OCI-LY7 (cell line): ENCODE measurements around the gene MICAL3. TPM values are rescaled to one million over a fixed set of nuclear protein-coding genes. Genes with fewer than 3 reads are reported as not detected.
"Not testable (repeated sequence)": the region's sequence is repeated elsewhere in the genome, so short reads cannot be mapped to it uniquely, and the experiment has no call there.

Experiments
- BruUV-seq: library from RNA; stranded (reverse); fragments of 400-500 nt; replicated peaks from 2 replicates; lab custom pipeline; 2021; lab: Mats Ljungman, UMichigan
- CTCF ChIA-PET: fragments of 300-600 bp; sonication (Branson Sonifier 250); formaldehyde crosslinking; loops from one replicate; lab custom pipeline; 2022; ENCODE audit warnings: antibody characterized with exemption; ENCODE audit not compliant: unreplicated experiment; lab: Charles Lee
- POLR2A ChIA-PET: fragments of 300-600 bp; sonication (Branson Sonifier 250); formaldehyde crosslinking; loops from one replicate; lab custom pipeline; 2022; ENCODE audit warnings: antibody characterized with exemption; lab: Charles Lee
- DNase-seq: peaks from one replicate; pipeline ENCODE4 v3.0.0-alpha.2; 2015; ENCODE audit warnings: low spot score
- H2AFZ ChIP-seq: fragments of 200-600 bp; sonication (generic), shearing (Covaris generic); 2 replicates; pipeline ENCODE4 v1.6.1; 2014; ENCODE audit warnings: mild to moderate bottlenecking, antibody characterized with exemption, low read length, moderate library complexity
- H3K27ac ChIP-seq: fragments of 200-600 bp; sonication (generic); 2 replicates; pipeline ENCODE4 v1.5.1; 2014; ENCODE audit warnings: mixed run types, low read depth, mild to moderate bottlenecking, moderate library complexity, low read length, inconsistent platforms; ENCODE audit not compliant: poor library complexity, severe bottlenecking
- H3K36me3 ChIP-seq: fragments of 200-600 bp; sonication (generic); 2 replicates; pipeline ENCODE4 v1.6.1; 2014; ENCODE audit warnings: mild to moderate bottlenecking, antibody characterized with exemption, low read length, moderate library complexity, mixed read lengths; ENCODE audit not compliant: insufficient read depth
- H3K4me1 ChIP-seq: fragments of 200-600 bp; sonication (generic); 2 replicates; pipeline ENCODE4 v1.5.1; 2014; ENCODE audit warnings: mild to moderate bottlenecking, low read length; ENCODE audit not compliant: insufficient read depth, poor library complexity, severe bottlenecking
- H3K4me2 ChIP-seq: fragments of 200-600 bp; sonication (generic); 2 replicates; pipeline ENCODE4 v1.6.1; 2014; ENCODE audit warnings: mild to moderate bottlenecking, low read length
- H3K4me3 ChIP-seq: fragments of 200-600 bp; sonication (generic); 2 replicates; pipeline ENCODE4 v1.5.1; 2014; ENCODE audit warnings: mild to moderate bottlenecking, low read depth, low read length; ENCODE audit not compliant: poor library complexity, severe bottlenecking
- H3K79me2 ChIP-seq: fragments of 200-600 bp; sonication (generic); 2 replicates; pipeline ENCODE4 v1.6.1; 2016; ENCODE audit warnings: low read depth, mild to moderate bottlenecking, low read length, moderate library complexity, mixed read lengths; ENCODE audit not compliant: insufficient read depth
- H3K9me2 ChIP-seq: fragments of 200-600 bp; sonication (generic); 2 replicates; pipeline ENCODE4 v1.6.1; 2016; ENCODE audit warnings: mild to moderate bottlenecking, low read length, mixed read lengths; ENCODE audit not compliant: insufficient read depth
- H3K9me3 ChIP-seq: fragments of 200-600 bp; sonication (generic); 2 replicates; pipeline ENCODE4 v1.6.1; 2014; ENCODE audit warnings: mild to moderate bottlenecking, mixed run types, low read length, mixed read lengths
- H4K20me1 ChIP-seq: fragments of 200-600 bp; sonication (generic); 2 replicates; pipeline ENCODE4 v1.6.1; 2014; ENCODE audit warnings: mild to moderate bottlenecking, antibody characterized with exemption, low read length, moderate library complexity, mixed read lengths; ENCODE audit not compliant: insufficient read depth
- EZH2phosphoT487 ChIP-seq: fragments of 200-600 bp; sonication (generic); IDR thresholded peaks from 2 replicates; pipeline ENCODE4 v1.6.1; 2018; ENCODE audit warnings: low read depth, borderline replicate concordance, mild to moderate bottlenecking, mixed run types, antibody characterized with exemption, low read length, moderate library complexity, mixed read lengths
- intact Hi-C: fragments of 100-400 bp; cut with micrococcal nuclease; formaldehyde crosslinking; loops from one replicate; pipeline ENCODE4 v1.10.0; 2022; ENCODE audit not compliant: unreplicated experiment
- total RNA-seq, 2 experiments: library from RNA; depleted of rRNA in 1 of 2; stranded (reverse); fragments of >200 nt in 1 of 2; shearing (Covaris generic) in 1 of 2; gene quantifications; 2 replicates each; pipeline ENCODE4 v1.2.3, GENCODE V29; 2014 to 2022
- TF ChIP-seq, protein P1 (sequence below): fragments of 200-600 bp; sonication (generic); conservative IDR thresholded peaks from 2 replicates; pipeline ENCODE4 v1.5.1; 2014; ENCODE audit warnings: mild to moderate bottlenecking, antibody characterized with exemption, low read length, moderate library complexity, mixed read lengths

MICAL3 gene
- total RNA-seq, 2 experiments from 2014 or later: 80.9 to 210 TPM

GRCh38 chr22:18021431-18021830, 2.9 kb downstream of the MICAL3 start:
- TF ChIP-seq, protein P1, sequence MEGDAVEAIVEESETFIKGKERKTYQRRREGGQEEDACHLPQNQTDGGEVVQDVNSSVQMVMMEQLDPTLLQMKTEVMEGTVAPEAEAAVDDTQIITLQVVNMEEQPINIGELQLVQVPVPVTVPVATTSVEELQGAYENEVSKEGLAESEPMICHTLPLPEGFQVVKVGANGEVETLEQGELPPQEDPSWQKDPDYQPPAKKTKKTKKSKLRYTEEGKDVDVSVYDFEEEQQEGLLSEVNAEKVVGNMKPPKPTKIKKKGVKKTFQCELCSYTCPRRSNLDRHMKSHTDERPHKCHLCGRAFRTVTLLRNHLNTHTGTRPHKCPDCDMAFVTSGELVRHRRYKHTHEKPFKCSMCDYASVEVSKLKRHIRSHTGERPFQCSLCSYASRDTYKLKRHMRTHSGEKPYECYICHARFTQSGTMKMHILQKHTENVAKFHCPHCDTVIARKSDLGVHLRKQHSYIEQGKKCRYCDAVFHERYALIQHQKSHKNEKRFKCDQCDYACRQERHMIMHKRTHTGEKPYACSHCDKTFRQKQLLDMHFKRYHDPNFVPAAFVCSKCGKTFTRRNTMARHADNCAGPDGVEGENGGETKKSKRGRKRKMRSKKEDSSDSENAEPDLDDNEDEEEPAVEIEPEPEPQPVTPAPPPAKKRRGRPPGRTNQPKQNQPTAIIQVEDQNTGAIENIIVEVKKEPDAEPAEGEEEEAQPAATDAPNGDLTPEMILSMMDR: no peak
- TF ChIP-seq EZH2phosphoT487: no peak
- Histone ChIP-seq H3K4me1 (peaks cover 31% of the 10 kb centered on the region), H3K9me2 (no peaks in the 10 kb centered on the region), H3K27ac (no peak overlapping the region), H3K4me3 (no peak overlapping the region), H4K20me1 (no peaks in the 10 kb centered on the region), H3K36me3 (peaks cover 23% of the 10 kb centered on the region), H2AFZ (no peak overlapping the region), H3K9me3 (no peaks in the 10 kb centered on the region), H3K79me2 (peaks cover 23% of the 10 kb centered on the region; the same call in 1 of the 2 replicates), H3K4me2 (no peak overlapping the region)
- CTCF ChIA-PET: no interaction called here
- POLR2A ChIA-PET: interaction anchor here (0.9 to 1.6 kb wide), 2 partner anchors 9 to 13 kb away, joined by 3 to 4 read pairs; no protein-coding TSS in a partner anchor
- no TSS peak for BruUV-seq
- intact Hi-C loops: no loop called here
- DNase-seq: no peak

GRCh38 chr22:18020743-18021142, 3.6 kb downstream of the MICAL3 start:
- H3K27ac ChIP-seq, H4K20me1 ChIP-seq, intact Hi-C loops, H3K4me2 ChIP-seq, DNase-seq, H3K4me3 ChIP-seq, H3K9me3 ChIP-seq, H3K9me2 ChIP-seq, CTCF ChIA-PET, BruUV-seq, H2AFZ ChIP-seq: not testable (repeated sequence)
- Histone ChIP-seq H3K4me1 (peaks cover 27% of the 10 kb centered on the region), H3K36me3 (peaks cover 23% of the 10 kb centered on the region), H3K79me2 (peaks cover 23% of the 10 kb centered on the region; the same call in 1 of the 2 replicates)
- POLR2A ChIA-PET: interaction anchor here (0.9 kb wide), 1 partner anchor 8 kb away, joined by 3 read pairs; no protein-coding TSS in a partner anchor

DNA sequence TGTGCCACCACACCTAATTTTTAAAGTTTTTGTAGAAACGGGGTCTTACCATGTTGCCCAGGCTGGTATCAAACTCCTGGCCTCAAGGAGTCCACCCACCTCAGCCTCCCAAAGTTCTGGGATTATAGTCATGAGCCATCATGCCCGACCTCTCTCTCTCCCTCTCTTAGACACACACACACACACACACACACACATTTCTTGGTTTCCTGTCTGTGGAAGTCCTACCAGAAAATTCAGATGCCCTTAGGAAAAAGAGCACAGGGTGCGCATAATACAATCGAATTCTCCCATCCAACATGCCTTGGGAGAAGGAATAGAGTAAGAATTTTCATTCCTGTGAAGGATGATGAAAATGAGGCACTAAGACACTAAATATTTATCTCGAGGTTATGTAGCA, 10.4 kb downstream of the MICAL3 start:
- ChIA-PET CTCF (no interaction called here), POLR2A (interaction anchor here (1.0 to 1.5 kb wide), 2 partner anchors 10 kb away, joined by 5 to 7 read pairs; no protein-coding TSS in a partner anchor)
- intact Hi-C loops: no loop called here
- Histone ChIP-seq H3K9me3 (no peaks in the 10 kb centered on the region), H4K20me1 (no peaks in the 10 kb centered on the region), H3K27ac (no peak overlapping the region), H3K4me3 (no peak overlapping the region), H3K79me2 (peaks cover 12% of the 10 kb centered on the region; the same call in 1 of the 2 replicates), H3K4me2 (no peak overlapping the region), H3K36me3 (peaks cover 14% of the 10 kb centered on the region), H3K4me1 (peaks cover 16% of the 10 kb centered on the region), H2AFZ (no peak overlapping the region), H3K9me2 (no peaks in the 10 kb centered on the region)
- BruUV-seq: no TSS peak
- DNase-seq: no peak
- TF ChIP-seq, protein P1: no peak
- no peak for TF ChIP-seq EZH2phosphoT487
